IMR-90 (cell line): Measurements from ENCODE around the gene CAMTA2. TPM values are rescaled to one million over a fixed set of nuclear protein-coding genes. Genes with fewer than 3 reads are reported as not detected.
A peak's percentile ranks its signal among the peaks of the same experiment; 100 is the strongest.

Experiments
- ATAC-seq: fragments of 200-7000 bp; cut with Tn5 transposase; 2 replicates; pipeline ENCODE4 v1.9.1; 2020; ENCODE audit warnings: low read depth, mild to moderate bottlenecking, moderate library complexity
- BruUV-seq: library from RNA; stranded (reverse); fragments of 400-500 nt; replicated peaks from 2 replicates; lab custom pipeline; 2021; lab: Mats Ljungman, UMichigan
- CTCF ChIA-PET: fragments of 300-600 bp; formaldehyde crosslinking; extraction: SDS; loops from one replicate; lab custom pipeline; 2021; ENCODE audit warnings: antibody characterized with exemption; lab: Yijun Ruan, JAX
- POLR2A ChIA-PET: fragments of 300-600 bp; sonication (Branson Sonifier 250); formaldehyde crosslinking; loops from one replicate; lab custom pipeline; 2022; ENCODE audit warnings: antibody characterized with exemption; ENCODE audit not compliant: unreplicated experiment; lab: Charles Lee
- DNase-seq: peaks from one replicate; pipeline ENCODE4 v3.0.0; 2013
- H2AFZ ChIP-seq: replicated peaks from 2 replicates; pipeline ENCODE3; 2013; ENCODE audit warnings: low read length, mild to moderate bottlenecking; ENCODE audit not compliant: poor library complexity
- H2AK5ac ChIP-seq: 2 replicates; pipeline ENCODE4 v1.6.1; 2013; ENCODE audit warnings: low read depth, low read length, inconsistent platforms
- H2AK9ac ChIP-seq: replicated peaks from 2 replicates; pipeline ENCODE3; 2013; ENCODE audit warnings: mild to moderate bottlenecking, low read depth, low read length, moderate library complexity; ENCODE audit not compliant: poor library complexity
- H2BK120ac ChIP-seq: 2 replicates; pipeline ENCODE4 v1.6.1; 2013; ENCODE audit warnings: low read depth, low read length, inconsistent platforms
- H2BK15ac ChIP-seq: 3 replicates; pipeline ENCODE4 v1.6.1; 2013; ENCODE audit warnings: low read depth, low read length, inconsistent platforms
- H2BK20ac ChIP-seq: 2 replicates; pipeline ENCODE4 v1.6.1; 2013; ENCODE audit warnings: low read depth, mild to moderate bottlenecking, inconsistent platforms, low read length, moderate library complexity
- H2BK5ac ChIP-seq: 2 replicates; pipeline ENCODE4 v1.6.1; 2013; ENCODE audit warnings: mild to moderate bottlenecking, low read depth, low read length, inconsistent platforms; ENCODE audit not compliant: poor library complexity, severe bottlenecking
- H3K14ac ChIP-seq: replicated peaks from 2 replicates; pipeline ENCODE4 v1.6.1; 2013; ENCODE audit warnings: low read depth, low read length, inconsistent platforms
- H3K18ac ChIP-seq: 2 replicates; pipeline ENCODE4 v1.6.1; 2013; ENCODE audit warnings: low read depth, low read length, control low read depth
- H3K23ac ChIP-seq: 2 replicates; pipeline ENCODE4 v1.6.1; 2013; ENCODE audit warnings: low read depth, low read length, inconsistent platforms
- H3K27ac ChIP-seq: 2 replicates; pipeline ENCODE4 v1.5.1; 2013; ENCODE audit warnings: mild to moderate bottlenecking, control low read depth, low read length; ENCODE audit not compliant: insufficient read depth
- H3K27me3 ChIP-seq: 2 replicates; pipeline ENCODE4 v1.6.1; 2013; ENCODE audit warnings: low read length; ENCODE audit not compliant: control insufficient read depth, insufficient read depth
- H3K36me3 ChIP-seq: 2 replicates; pipeline ENCODE4 v1.6.1; 2013; ENCODE audit warnings: low read length, mixed read lengths; ENCODE audit not compliant: control insufficient read depth, insufficient read depth
- H3K4ac ChIP-seq: 2 replicates; pipeline ENCODE4 v1.6.1; 2013; ENCODE audit warnings: low read depth, low read length, inconsistent platforms
- H3K4me1 ChIP-seq: 2 replicates; pipeline ENCODE4 v1.6.1; 2013; ENCODE audit warnings: low read length, mixed read lengths; ENCODE audit not compliant: control insufficient read depth, insufficient read depth
- H3K4me2 ChIP-seq: 2 replicates; pipeline ENCODE4 v1.6.1; 2013; ENCODE audit warnings: low read depth, mild to moderate bottlenecking, control low read depth, low read length, moderate library complexity
- H3K4me3 ChIP-seq: 2 replicates; pipeline ENCODE4 v1.5.1; 2013; ENCODE audit warnings: low read depth, mild to moderate bottlenecking, control low read depth, low read length, moderate library complexity; ENCODE audit not compliant: insufficient read depth
- H3K56ac ChIP-seq: 2 replicates; pipeline ENCODE4 v1.6.1; 2013; ENCODE audit warnings: low read length, inconsistent platforms; ENCODE audit not compliant: insufficient read depth; ENCODE audit errors: extremely low read depth
- H3K79me1 ChIP-seq, 2 experiments: 2 replicates each; pipeline ENCODE4 v1.6.1; 2013; ENCODE audit warnings: low read length in 2 of 2, inconsistent platforms in 1 of 2, low read depth in 1 of 2
- H3K9ac ChIP-seq: 2 replicates; pipeline ENCODE4 v1.6.1; 2013; ENCODE audit warnings: low read depth, low read length, control low read depth
- H3K9me1 ChIP-seq: 2 replicates; pipeline ENCODE4 v1.6.1; 2013; ENCODE audit warnings: low read length, inconsistent platforms; ENCODE audit not compliant: insufficient read depth
- H3K9me3 ChIP-seq: 2 replicates; pipeline ENCODE4 v1.6.1; 2013; ENCODE audit warnings: low read length; ENCODE audit not compliant: control insufficient read depth, insufficient read depth
- H4K20me1 ChIP-seq: 2 replicates; pipeline ENCODE4 v1.6.1; 2013; ENCODE audit warnings: low read length, inconsistent platforms; ENCODE audit not compliant: insufficient read depth
- H4K5ac ChIP-seq: 2 replicates; pipeline ENCODE4 v1.6.1; 2013; ENCODE audit warnings: mild to moderate bottlenecking, low read depth, low read length, control low read depth
- H4K8ac ChIP-seq, 2 experiments: 2 replicates each; pipeline ENCODE4 v1.6.1; 2013; ENCODE audit warnings: low read depth in 2 of 2, low read length in 2 of 2, control low read depth in 1 of 2, inconsistent platforms in 1 of 2
- H4K91ac ChIP-seq: 2 replicates; pipeline ENCODE4 v1.6.1; 2013; ENCODE audit warnings: low read depth, low read length, inconsistent platforms; ENCODE audit not compliant: insufficient read depth
- BHLHE40 ChIP-seq: fragments of 150-350 bp; IDR thresholded peaks from 2 replicates; pipeline ENCODE4 v1.6.1; 2016; ENCODE audit warnings: mild to moderate bottlenecking, low read depth, low read length
- CEBPB ChIP-seq: IDR thresholded peaks from 2 replicates; pipeline ENCODE4 v1.6.1; 2012; ENCODE audit warnings: low read depth, low read length, improper control_type of control experiment
- ELK1 ChIP-seq: fragments of 150-350 bp; IDR thresholded peaks from 2 replicates; pipeline ENCODE4 v1.6.1; 2016; ENCODE audit warnings: low read depth, mild to moderate bottlenecking, low read length, moderate library complexity, borderline replicate concordance
- MXI1 ChIP-seq: IDR thresholded peaks from 2 replicates; pipeline ENCODE4 v1.6.1; 2012; ENCODE audit warnings: low read depth, mild to moderate bottlenecking, low read length, moderate library complexity, borderline replicate concordance
- NFE2L2 ChIP-seq: fragments of 150-350 bp; IDR thresholded peaks from 2 replicates; pipeline ENCODE4 v1.6.1; 2016; ENCODE audit warnings: low read depth, mild to moderate bottlenecking, low read length
- POLR2A ChIP-seq: IDR thresholded peaks from 2 replicates; pipeline ENCODE4 v1.6.1; 2012; ENCODE audit warnings: mild to moderate bottlenecking, low read depth, low read length
- RFX5 ChIP-seq: IDR thresholded peaks from 2 replicates; pipeline ENCODE4 v1.8.0; 2012; ENCODE audit warnings: low read depth, mild to moderate bottlenecking, low read length, moderate library complexity
- WGBS, 2 experiments: methylation state at CpG; one replicate each; pipeline versions ENCODE4 v1.1.5 to v1.1.7; 2013; ENCODE audit warnings: missing lambda C conversion rate in 2 of 2; ENCODE audit not compliant: insufficient read length in 1 of 2; ENCODE audit errors: extremely low coverage in 2 of 2; 5-methylcytosine and 5-hydroxymethylcytosine counted together
- dilution Hi-C: fragments of 300-500 bp; cut with HindIII; formaldehyde crosslinking; loops from one replicate; pipeline ENCODE4 v1.14.3; 2018; ENCODE audit warnings: low sequenced_read_pairs; ENCODE audit not compliant: unreplicated experiment
- in situ Hi-C: fragments of 300-500 bp; cut with MboI; formaldehyde crosslinking; loops from 3 replicates; pipeline ENCODE4 v1.14.3; 2019; ENCODE audit warnings: low sequenced_read_pairs, inconsistent platforms, mixed read lengths
- intact Hi-C: fragments of 100-400 bp; cut with micrococcal nuclease; formaldehyde crosslinking; loops from 2 replicates; pipeline ENCODE4 v1.10.0; 2022
- polyA plus RNA-seq, 3 experiments: library from polyadenylated mRNA; depleted of rRNA; stranded (reverse); fragments of >200 nt; gene quantifications; 2 replicates each; pipeline ENCODE4 v1.2.3, GENCODE V29; 2012; ENCODE audit warnings: low replicate concordance in 1 of 3
- total RNA-seq: library from RNA; depleted of rRNA; stranded (reverse); fragments of >200 nt; gene quantifications from 2 replicates; pipeline ENCODE4 v1.2.3, GENCODE V29; 2012

Gene CAMTA2
- total and polyA plus RNA-seq, 2 of the 4 experiments (the other 2 are of a cell fraction), result 1.4 to 54.7 TPM

DNA sequence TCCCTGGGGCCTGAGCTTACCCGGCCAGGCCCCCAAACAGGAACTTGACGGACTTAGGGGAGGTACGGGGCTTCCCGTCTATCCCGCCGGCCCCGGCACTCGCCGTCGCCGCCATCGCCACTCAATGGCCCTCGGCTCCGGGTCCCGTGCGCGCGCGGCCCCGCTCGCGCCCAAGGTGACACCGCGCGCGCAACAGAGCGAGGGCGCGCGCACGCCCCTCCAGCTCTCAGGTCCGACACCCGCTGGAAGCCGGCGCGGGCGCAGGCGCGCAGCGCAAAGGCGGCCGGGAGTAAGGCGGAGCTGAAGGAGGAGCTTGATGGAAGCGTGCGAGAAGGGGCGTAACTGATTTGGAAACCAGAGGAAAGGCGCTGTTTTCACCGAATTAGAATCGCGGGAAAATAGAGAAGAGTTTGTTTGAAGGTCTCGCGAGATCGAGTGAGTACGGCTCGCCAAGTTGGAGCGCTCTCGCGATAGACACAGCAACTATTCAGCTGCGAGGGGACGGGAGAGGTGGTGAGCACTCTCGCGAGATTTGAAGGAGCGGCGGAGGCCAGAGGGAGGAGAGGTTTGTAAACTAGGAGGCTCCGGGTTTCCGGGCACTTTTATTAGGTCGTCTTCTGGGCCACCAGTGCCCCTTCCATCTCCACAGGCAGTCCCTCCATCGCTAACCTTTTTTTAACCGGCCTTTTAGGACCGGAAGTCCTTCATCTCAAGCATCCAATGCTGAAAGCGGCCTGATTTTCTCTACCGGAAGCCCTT lies 47.5 kb downstream of the CAMTA2 start, which contains the start of the genes RNF167 and SLC25A11:
Gene RNF167, plus strand, starts transcription at position 473 of the 759 bp plus-strand sequence. CDS start 642 bp downstream, outside the sequence.
Gene SLC25A11, minus strand, starts transcription at position 251 of the 759 bp plus-strand sequence. Its CDS starts 136 bp downstream, at position 115.
- Histone ChIP-seq H2AK9ac (peak within 1 kb of the TSS; percentile 99), H2BK15ac (no peak within 1 kb of the TSS; the same call in 2 of the 3 replicates), H3K23ac (peak within 1 kb of the TSS; percentile 99), H3K27me3 (no peaks in the 10 kb centered on the region), H3K9me3 (no peaks in the 10 kb centered on the region), H3K79me1 (peaks cover 22 to 61% of the 10 kb centered on the region in 2 experiments; a peak in 3 of 4 replicates), H3K4me3 (peak within 1 kb of the TSS; percentile 68), H3K4ac (peak within 1 kb of the TSS; percentile 92), H4K8ac (peak within 1 kb of the TSS; percentile 82 to 99), H3K4me2 (peak within 1 kb of the TSS; percentile 94), H3K4me1 (peaks cover 13% of the 10 kb centered on the region), H3K36me3 (peaks cover 43% of the 10 kb centered on the region), H2BK5ac (peak within 1 kb of the TSS; percentile 55), H2BK20ac (0 out of 2 replicates have a peak within 1 kb of the TSS, but pooled peaks have one; percentile 70), H4K5ac (peak within 1 kb of the TSS; percentile 72), H3K9ac (peak within 1 kb of the TSS; percentile 84), H3K14ac (peak within 1 kb of the TSS; percentile 92), H3K27ac (peak within 1 kb of the TSS; percentile 78), H3K18ac (peak within 1 kb of the TSS; percentile 36; the same call in 1 of the 2 replicates), H2AK5ac (peak within 1 kb of the TSS; percentile 93), H4K91ac (peak within 1 kb of the TSS; percentile 93), H4K20me1 (peaks cover 38% of the 10 kb centered on the region), H2BK120ac (peak within 1 kb of the TSS; percentile 85), H3K56ac (peak within 1 kb of the TSS; percentile 90), H3K9me1 (peaks cover 15% of the 10 kb centered on the region; the same call in 1 of the 2 replicates), H2AFZ (peak within 1 kb of the TSS; percentile 89)
- dilution Hi-C loops (no loop called here), intact Hi-C loops (loop anchor here (1.0 kb wide), 1 partner anchor 31 kb away; no protein-coding TSS in a partner anchor), in situ Hi-C loops (no loop called here)
- TF ChIP-seq CEBPB, result peak; percentile 33
- peak; percentile 95 for TF ChIP-seq BHLHE40
- no peak for TF ChIP-seq ELK1
- TF ChIP-seq MXI1, result peak; percentile 72; the same call in 1 of the 2 replicates
- TF ChIP-seq POLR2A, result peak; percentile 71
- no peak for TF ChIP-seq RFX5
- TF ChIP-seq NFE2L2, result no peak
- ATAC-seq (peak; percentile 89), DNase-seq (peak; percentile 100)
- 0% methylated on average over 38 of the region's 72 CpGs; no CpG with 5 or more reads in 1 of the 2 experiments for WGBS, 2 experiments
- ChIA-PET POLR2A (interaction anchor here (0.6 to 2.0 kb wide), 3 partner anchors 9 to 31 kb away, joined by 3 to 14 read pairs (median 3); partner anchors contain the start of gene SPAG7), CTCF (interaction anchor here (0.5 to 1.6 kb wide), 3 partner anchors 27 to 40 kb away, joined by 3 read pairs; partner anchors contain the start of gene SPAG7)
- no TSS peak for BruUV-seq
